HG02642 (cell line): ENCODE measurements around the gene SPRED3.

ENCODE experiments used
- ATAC-seq: cut with Tn5 transposase; IDR thresholded peaks from one replicate; pipeline ENCODE4 v1.9.1; 2021; ENCODE audit warnings: mild to moderate bottlenecking; ENCODE audit not compliant: unreplicated experiment, poor library complexity

Gene SPRED3

GRCh38 chr19:38371081-38371480, 17.4 kb upstream of the SPRED3 start:
- no peak for ATAC-seq

GRCh38 chr19:38373907-38374331, 14.6 kb upstream of the SPRED3 start:
- ATAC-seq, result no peak

- peak; percentile 97 for ATAC-seq
These were observed 14.0 kb upstream of the SPRED3 start, which contains the start of gene PSMD8 for GRCh38 chr19:38374332-38375097. TSS of gene PSMD8 (plus strand) at chr19:38374571. CDS start at chr19:38374602, 31 bp downstream.

- no peak for ATAC-seq
These were observed 13.4 kb upstream of the SPRED3 start for GRCh38 chr19:38375098-38375493.

GRCh38 chr19:38375748-38376147, 12.7 kb upstream of the SPRED3 start:
- no peak for ATAC-seq

- no peak for ATAC-seq
These were observed 11.9 kb upstream of the SPRED3 start for GRCh38 chr19:38376576-38376975.

GRCh38 chr19:38377052-38377451, 11.4 kb upstream of the SPRED3 start:
- ATAC-seq, result no peak

- ATAC-seq, result no peak
These were observed 9.6 kb upstream of the SPRED3 start for GRCh38 chr19:38378866-38379265.

GRCh38 chr19:38381138-38381537, 7.4 kb upstream of the SPRED3 start:
- ATAC-seq, result no peak

GRCh38 chr19:38383184-38383583, 5.3 kb upstream of the SPRED3 start:
- no peak for ATAC-seq

- ATAC-seq, result no peak
These were observed 4.8 kb upstream of the SPRED3 start for GRCh38 chr19:38383743-38384142.

GRCh38 chr19:38384209-38385027, 4.1 kb upstream of the SPRED3 start:
- no peak for ATAC-seq

- ATAC-seq, result no peak
These were observed 3.3 kb upstream of the SPRED3 start for GRCh38 chr19:38385057-38385803.

- no peak for ATAC-seq
These were observed 2.7 kb upstream of the SPRED3 start for GRCh38 chr19:38385804-38386257.

GRCh38 chr19:38386300-38386970, 2.1 kb upstream of the SPRED3 start:
- no peak for ATAC-seq

- ATAC-seq, result no peak
These were observed 1.4 kb upstream of the SPRED3 start for GRCh38 chr19:38386971-38387549.

GRCh38 chr19:38387550-38388348, 748 bp upstream of the SPRED3 start, which contains the start of gene GGN:
TSS of gene GGN (minus strand) at chr19:38388034. CDS start at chr19:38387261, 773 bp downstream.
- peak; percentile 55 for ATAC-seq

GRCh38 chr19:38389101-38389925, 816 bp downstream of the SPRED3 start:
- ATAC-seq, result no peak
